OCI-LY3 (cell line): ENCODE measurements around the gene CNP.

Source experiments
- EZH2phosphoT487 ChIP-seq: fragments of 200-600 bp; shearing (Covaris generic); IDR thresholded peaks from 2 replicates; pipeline ENCODE4 v1.6.1; 2018; ENCODE audit warnings: antibody characterized with exemption, mixed run types, low read depth
- TF ChIP-seq, protein P1 (sequence below): fragments of 200-600, 300-600 bp; sonication (generic); IDR thresholded peaks from 2 replicates; pipeline ENCODE4 v1.5.1; 2014; ENCODE audit warnings: antibody characterized with exemption, low read length, low read depth

DNA sequence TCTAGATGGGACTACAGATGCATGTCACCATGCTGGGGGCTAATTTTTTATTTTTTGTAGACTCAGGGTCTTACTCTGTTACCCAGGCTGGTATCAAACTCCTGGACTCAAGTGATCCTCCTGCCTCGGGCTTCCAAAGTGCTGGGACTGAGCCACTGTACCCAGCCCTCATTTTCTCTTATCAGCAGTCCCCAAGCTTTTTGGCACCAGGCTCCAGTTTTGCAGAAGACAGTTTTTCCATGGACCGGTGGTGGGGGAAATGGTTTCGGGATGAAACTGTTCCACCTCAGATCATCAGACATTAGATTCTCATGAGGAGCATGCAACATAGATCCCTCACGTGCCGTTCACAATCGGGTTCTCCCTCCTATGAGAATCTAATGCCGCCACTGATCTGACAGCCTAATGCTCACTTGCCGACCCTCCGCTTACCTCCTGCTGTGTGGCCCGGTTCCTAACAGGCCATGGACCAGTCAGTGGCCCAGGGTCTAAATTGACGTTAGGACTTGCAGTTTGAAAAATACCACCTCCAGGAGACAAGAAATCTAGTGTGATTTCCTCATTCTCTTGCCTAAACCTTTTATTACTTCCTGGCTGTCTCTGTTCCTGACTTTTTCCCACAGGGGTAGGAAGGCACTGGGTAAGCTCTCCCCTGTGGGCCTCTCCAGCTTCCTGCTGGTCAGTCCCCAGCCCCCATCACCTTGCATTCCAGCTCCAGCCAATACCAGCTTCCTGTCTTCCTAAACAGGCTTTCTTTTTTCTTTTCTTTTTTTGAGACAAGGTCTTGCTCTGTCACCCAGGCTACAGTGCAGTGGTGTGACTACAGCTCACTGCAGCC lies 9.3 kb upstream of the CNP start:
- TF ChIP-seq, protein P1, sequence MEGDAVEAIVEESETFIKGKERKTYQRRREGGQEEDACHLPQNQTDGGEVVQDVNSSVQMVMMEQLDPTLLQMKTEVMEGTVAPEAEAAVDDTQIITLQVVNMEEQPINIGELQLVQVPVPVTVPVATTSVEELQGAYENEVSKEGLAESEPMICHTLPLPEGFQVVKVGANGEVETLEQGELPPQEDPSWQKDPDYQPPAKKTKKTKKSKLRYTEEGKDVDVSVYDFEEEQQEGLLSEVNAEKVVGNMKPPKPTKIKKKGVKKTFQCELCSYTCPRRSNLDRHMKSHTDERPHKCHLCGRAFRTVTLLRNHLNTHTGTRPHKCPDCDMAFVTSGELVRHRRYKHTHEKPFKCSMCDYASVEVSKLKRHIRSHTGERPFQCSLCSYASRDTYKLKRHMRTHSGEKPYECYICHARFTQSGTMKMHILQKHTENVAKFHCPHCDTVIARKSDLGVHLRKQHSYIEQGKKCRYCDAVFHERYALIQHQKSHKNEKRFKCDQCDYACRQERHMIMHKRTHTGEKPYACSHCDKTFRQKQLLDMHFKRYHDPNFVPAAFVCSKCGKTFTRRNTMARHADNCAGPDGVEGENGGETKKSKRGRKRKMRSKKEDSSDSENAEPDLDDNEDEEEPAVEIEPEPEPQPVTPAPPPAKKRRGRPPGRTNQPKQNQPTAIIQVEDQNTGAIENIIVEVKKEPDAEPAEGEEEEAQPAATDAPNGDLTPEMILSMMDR = no peak
- no peak for TF ChIP-seq EZH2phosphoT487
